Vagina (tissue), 2 donors: Measurements from ENCODE around the gene SMG6.

Source experiments
- POLR2A ChIP-seq, 2 donors: fragments of 450-650 bp; IDR thresholded peaks; one replicate each; pipeline ENCODE4 v1.6.1; 2017; ENCODE audit warnings: antibody characterized with exemption in 2 of 2, mild to moderate bottlenecking in 2 of 2, moderate library complexity in 2 of 2
- POLR2AphosphoS5 ChIP-seq, 2 donors: sonication (generic); formaldehyde crosslinking; IDR thresholded peaks; one replicate each; pipeline ENCODE4 v1.9.0; 2017; ENCODE audit warnings: antibody characterized with exemption in 2 of 2, mild to moderate bottlenecking in 2 of 2, low read depth in 1 of 2; ENCODE audit not compliant: insufficient read depth in 1 of 2
- TF ChIP-seq, protein P1 (sequence below), 3 experiments: fragments of 450-650 bp in 2 of 3; fragments of 200-600 bp in 1 of 3; sonication (generic) in 1 of 3; IDR thresholded peaks; one replicate each; pipeline ENCODE4 v1.5.1; 2017 to 2019; ENCODE audit warnings: antibody characterized with exemption in 3 of 3, mild to moderate bottlenecking in 2 of 3, moderate library complexity in 2 of 3

DNA sequence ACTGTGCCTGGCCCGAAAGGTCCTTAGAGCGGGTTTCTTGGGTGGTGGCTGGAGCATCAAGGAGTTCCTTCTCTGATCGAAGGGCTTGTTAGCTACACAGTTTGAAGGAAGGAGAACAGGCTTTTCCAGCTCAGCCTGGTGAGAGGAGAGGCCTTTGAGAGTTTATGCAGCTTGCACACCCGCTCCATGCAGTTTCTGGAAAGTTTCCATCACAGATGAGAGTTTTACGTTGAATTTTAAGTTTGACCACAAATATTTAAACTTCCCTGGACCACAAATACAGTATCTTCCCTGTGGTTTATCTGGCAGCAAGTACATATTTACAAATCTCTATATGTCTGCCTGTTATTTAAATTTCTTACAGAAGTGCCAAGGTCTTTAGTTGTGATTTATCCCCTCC is 191.9 kb downstream of the SMG6 start:
- TF ChIP-seq, protein P1, sequence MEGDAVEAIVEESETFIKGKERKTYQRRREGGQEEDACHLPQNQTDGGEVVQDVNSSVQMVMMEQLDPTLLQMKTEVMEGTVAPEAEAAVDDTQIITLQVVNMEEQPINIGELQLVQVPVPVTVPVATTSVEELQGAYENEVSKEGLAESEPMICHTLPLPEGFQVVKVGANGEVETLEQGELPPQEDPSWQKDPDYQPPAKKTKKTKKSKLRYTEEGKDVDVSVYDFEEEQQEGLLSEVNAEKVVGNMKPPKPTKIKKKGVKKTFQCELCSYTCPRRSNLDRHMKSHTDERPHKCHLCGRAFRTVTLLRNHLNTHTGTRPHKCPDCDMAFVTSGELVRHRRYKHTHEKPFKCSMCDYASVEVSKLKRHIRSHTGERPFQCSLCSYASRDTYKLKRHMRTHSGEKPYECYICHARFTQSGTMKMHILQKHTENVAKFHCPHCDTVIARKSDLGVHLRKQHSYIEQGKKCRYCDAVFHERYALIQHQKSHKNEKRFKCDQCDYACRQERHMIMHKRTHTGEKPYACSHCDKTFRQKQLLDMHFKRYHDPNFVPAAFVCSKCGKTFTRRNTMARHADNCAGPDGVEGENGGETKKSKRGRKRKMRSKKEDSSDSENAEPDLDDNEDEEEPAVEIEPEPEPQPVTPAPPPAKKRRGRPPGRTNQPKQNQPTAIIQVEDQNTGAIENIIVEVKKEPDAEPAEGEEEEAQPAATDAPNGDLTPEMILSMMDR (IDR thresholded peaks at IDR 0.05): no peak
- TF ChIP-seq POLR2AphosphoS5 (IDR thresholded peaks at IDR 0.05; ENCODE audit: insufficient read depth in 1 of 2, low read depth in 1 of 2) (peak in 1 of 2 donors; percentile 27), POLR2A (IDR thresholded peaks at IDR 0.05) (no peak)
